ENCODE results near the gene MRAP. TPM values are rescaled to one million over a fixed set of nuclear protein-coding genes. Genes with fewer than 3 reads are reported as not detected.

The MRAP gene
- total RNA-seq: 0.17 and 0.26 TPM in 2 replicates
- polyA plus RNA-seq: not detected in 2 replicates
- not detected in 2 replicates for polyA plus RNA-seq (2012)
- 0.90 TPM in 1 of 2 replicates, not detected in the other for polyA minus RNA-seq (ENCODE audit: low replicate concordance)

DNA sequence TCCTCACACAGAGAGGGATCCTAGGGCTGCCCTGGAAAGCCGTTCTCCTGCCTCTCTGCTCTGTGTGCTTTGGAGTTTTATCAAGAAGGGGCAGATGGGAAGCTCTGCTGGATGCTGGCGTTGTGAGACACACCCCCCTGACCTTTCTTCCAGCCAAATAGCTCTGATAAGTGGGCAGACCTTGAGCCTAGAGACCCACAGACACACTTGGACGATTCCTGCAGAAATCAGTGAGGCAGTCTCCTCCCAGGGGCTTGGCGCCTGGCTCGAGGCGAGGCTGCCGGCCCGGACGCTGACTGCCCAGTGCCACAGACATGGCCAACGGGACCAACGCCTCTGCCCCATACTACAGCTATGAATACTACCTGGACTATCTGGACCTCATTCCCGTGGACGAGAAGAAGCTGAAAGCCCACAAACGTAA lies at the start of gene MRAP:
TSS of gene MRAP (plus strand) at position 198 of the 424 bp plus-strand sequence. CDS start at position 315, 117 bp downstream.
- no peak within 1 kb of the TSS for H3K27ac ChIP-seq (ENCODE audit: insufficient read depth, low read length)
- no peaks in the 10 kb centered on the region for H3K27me3 ChIP-seq (ENCODE audit: control insufficient read depth, insufficient read depth, low read length)
- DNase-seq (ENCODE audit: low read depth in 2 of 2): no peak
- H3K9ac ChIP-seq (ENCODE audit: insufficient read depth, low read length): no peak within 1 kb of the TSS
- no peaks in the 10 kb centered on the region for H3K4me1 ChIP-seq (ENCODE audit: control insufficient read depth, extremely low read depth, insufficient read depth, low read length)
- TF ChIP-seq, protein P1, sequence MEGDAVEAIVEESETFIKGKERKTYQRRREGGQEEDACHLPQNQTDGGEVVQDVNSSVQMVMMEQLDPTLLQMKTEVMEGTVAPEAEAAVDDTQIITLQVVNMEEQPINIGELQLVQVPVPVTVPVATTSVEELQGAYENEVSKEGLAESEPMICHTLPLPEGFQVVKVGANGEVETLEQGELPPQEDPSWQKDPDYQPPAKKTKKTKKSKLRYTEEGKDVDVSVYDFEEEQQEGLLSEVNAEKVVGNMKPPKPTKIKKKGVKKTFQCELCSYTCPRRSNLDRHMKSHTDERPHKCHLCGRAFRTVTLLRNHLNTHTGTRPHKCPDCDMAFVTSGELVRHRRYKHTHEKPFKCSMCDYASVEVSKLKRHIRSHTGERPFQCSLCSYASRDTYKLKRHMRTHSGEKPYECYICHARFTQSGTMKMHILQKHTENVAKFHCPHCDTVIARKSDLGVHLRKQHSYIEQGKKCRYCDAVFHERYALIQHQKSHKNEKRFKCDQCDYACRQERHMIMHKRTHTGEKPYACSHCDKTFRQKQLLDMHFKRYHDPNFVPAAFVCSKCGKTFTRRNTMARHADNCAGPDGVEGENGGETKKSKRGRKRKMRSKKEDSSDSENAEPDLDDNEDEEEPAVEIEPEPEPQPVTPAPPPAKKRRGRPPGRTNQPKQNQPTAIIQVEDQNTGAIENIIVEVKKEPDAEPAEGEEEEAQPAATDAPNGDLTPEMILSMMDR (conservative IDR thresholded peaks at IDR 0.05 in 1 of 2, IDR thresholded peaks at IDR 0.05 in 1 of 2; ENCODE audit: low read depth in 1 of 2, low read length in 2 of 2): no peak
- TF ChIP-seq EZH2 (IDR thresholded peaks at IDR 0.05; ENCODE audit: low read length, missing control alignments): no peak
- H3K36me3 ChIP-seq (ENCODE audit: control insufficient read depth, insufficient read depth, low read length): peaks cover 6% of the 10 kb centered on the region
- H3K9me3 ChIP-seq (ENCODE audit: control insufficient read depth, insufficient read depth, low read depth, low read length): no peaks in the 10 kb centered on the region
- H3K4me2 ChIP-seq (ENCODE audit: extremely low read depth, insufficient read depth, low read length): no peak within 1 kb of the TSS
- no peaks in the 10 kb centered on the region for H4K20me1 ChIP-seq (ENCODE audit: control insufficient read depth, extremely low read depth, insufficient read depth, low read length)
- H2AFZ ChIP-seq (ENCODE audit: low read length): no peak within 1 kb of the TSS
- no peak within 1 kb of the TSS for H3K4me3 ChIP-seq (replicated peaks in 1 of 4; ENCODE audit: control extremely low read depth in 1 of 4, insufficient read depth in 1 of 4, low read depth in 3 of 4, low read length in 4 of 4)
- no peaks in the 10 kb centered on the region for H3K79me2 ChIP-seq (ENCODE audit: control insufficient read depth, insufficient read depth, low read length)

DNA sequence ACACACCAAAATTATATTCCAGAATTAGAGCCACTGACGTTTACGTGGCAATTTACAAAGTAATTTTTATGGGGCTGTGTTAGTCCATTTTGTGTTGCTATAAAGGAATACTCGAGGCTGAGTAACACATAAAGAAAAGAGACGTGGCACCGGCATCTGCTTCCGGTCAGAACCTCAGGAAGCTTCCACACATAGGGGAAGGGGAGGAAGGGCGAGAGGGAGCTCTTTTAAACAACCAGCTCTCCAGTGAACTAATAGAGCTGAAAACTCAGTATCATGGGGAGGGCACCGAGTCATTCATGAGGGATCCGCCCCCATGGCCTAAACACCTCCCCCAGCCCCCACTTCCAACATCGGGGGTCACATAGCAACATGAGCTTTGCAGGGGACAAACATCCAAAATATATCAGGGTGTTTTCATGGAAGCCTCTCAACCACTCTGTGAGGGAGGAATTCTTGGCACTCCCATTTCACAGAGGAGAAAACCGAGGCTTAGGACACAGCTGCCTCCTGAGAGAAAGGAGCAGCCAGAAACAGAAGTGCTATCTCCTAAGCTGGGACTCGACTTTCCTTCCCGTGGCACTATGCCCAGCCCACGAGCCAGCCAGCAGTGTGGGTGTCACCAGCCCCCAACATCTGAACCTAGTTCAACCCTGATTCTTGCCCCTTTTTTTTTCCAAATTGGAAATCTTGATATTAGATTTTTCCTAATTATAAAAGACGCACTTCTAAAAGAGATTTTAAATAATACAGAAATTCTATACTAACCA lies 49.0 kb upstream of the MRAP start:
- H3K27me3 ChIP-seq (ENCODE audit: control insufficient read depth, insufficient read depth, low read length): peaks cover 4% of the 10 kb centered on the region
- H2AFZ ChIP-seq (ENCODE audit: low read length): no peak overlapping the region
- no peaks in the 10 kb centered on the region for H4K20me1 ChIP-seq (ENCODE audit: control insufficient read depth, extremely low read depth, insufficient read depth, low read length)
- no peaks in the 10 kb centered on the region for H3K9me3 ChIP-seq (ENCODE audit: control insufficient read depth, insufficient read depth, low read depth, low read length)
- no peak overlapping the region for H3K9ac ChIP-seq (ENCODE audit: insufficient read depth, low read length)
- H3K4me1 ChIP-seq (ENCODE audit: control insufficient read depth, extremely low read depth, insufficient read depth, low read length): peaks cover 2% of the 10 kb centered on the region
- no peaks in the 10 kb centered on the region for H3K36me3 ChIP-seq (ENCODE audit: control insufficient read depth, insufficient read depth, low read length)
- H3K27ac ChIP-seq (ENCODE audit: insufficient read depth, low read length): no peak overlapping the region
- no peak overlapping the region for H3K4me3 ChIP-seq (replicated peaks in 1 of 4; ENCODE audit: control extremely low read depth in 1 of 4, insufficient read depth in 1 of 4, low read depth in 3 of 4, low read length in 4 of 4)
- no peak overlapping the region for H3K4me2 ChIP-seq (ENCODE audit: extremely low read depth, insufficient read depth, low read length)
- no peak for TF ChIP-seq EZH2 (IDR thresholded peaks at IDR 0.05; ENCODE audit: low read length, missing control alignments)
- TF ChIP-seq, protein P1 (conservative IDR thresholded peaks at IDR 0.05 in 1 of 2, IDR thresholded peaks at IDR 0.05 in 1 of 2; ENCODE audit: low read depth in 1 of 2, low read length in 2 of 2): no peak
- no peaks in the 10 kb centered on the region for H3K79me2 ChIP-seq (ENCODE audit: control insufficient read depth, insufficient read depth, low read length)
- no peak for DNase-seq (ENCODE audit: low read depth in 2 of 2)

DNA sequence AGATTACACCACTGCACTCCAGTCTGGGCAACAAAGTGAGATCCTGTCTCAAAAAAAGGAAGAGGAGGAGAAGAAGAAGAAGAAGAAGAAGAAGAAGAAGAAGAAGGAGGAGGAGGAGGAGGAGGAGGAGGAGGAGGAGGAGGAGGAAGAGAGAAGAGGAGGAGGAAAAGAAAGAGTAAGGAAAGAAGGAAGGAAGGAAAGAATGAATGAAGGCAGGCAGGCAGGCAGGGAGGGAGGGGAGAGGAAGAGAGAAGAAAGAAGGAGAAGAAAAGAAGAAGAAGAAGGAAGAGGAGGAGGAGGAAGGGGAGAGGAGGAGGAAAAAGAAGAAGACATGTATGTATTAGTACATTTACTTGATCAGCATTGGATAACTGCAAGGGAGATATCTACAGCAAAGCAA lies 46.5 kb upstream of the MRAP start:
- no peak for DNase-seq (ENCODE audit: low read depth in 2 of 2)
- no peak overlapping the region for H2AFZ ChIP-seq (ENCODE audit: low read length)
- H3K36me3 ChIP-seq (ENCODE audit: control insufficient read depth, insufficient read depth, low read length): no peaks in the 10 kb centered on the region
- H3K27me3 ChIP-seq (ENCODE audit: control insufficient read depth, insufficient read depth, low read length): peaks cover 4% of the 10 kb centered on the region
- no peaks in the 10 kb centered on the region for H3K79me2 ChIP-seq (ENCODE audit: control insufficient read depth, insufficient read depth, low read length)
- no peak overlapping the region for H3K9ac ChIP-seq (ENCODE audit: insufficient read depth, low read length)
- peaks cover 5% of the 10 kb centered on the region for H3K4me1 ChIP-seq (ENCODE audit: control insufficient read depth, extremely low read depth, insufficient read depth, low read length)
- H3K4me3 ChIP-seq (replicated peaks in 1 of 4; ENCODE audit: control extremely low read depth in 1 of 4, insufficient read depth in 1 of 4, low read depth in 3 of 4, low read length in 4 of 4): no peak overlapping the region
- no peak overlapping the region for H3K27ac ChIP-seq (ENCODE audit: insufficient read depth, low read length)
- no peak overlapping the region for H3K4me2 ChIP-seq (ENCODE audit: extremely low read depth, insufficient read depth, low read length)
- no peaks in the 10 kb centered on the region for H4K20me1 ChIP-seq (ENCODE audit: control insufficient read depth, extremely low read depth, insufficient read depth, low read length)
- no peak for TF ChIP-seq EZH2 (IDR thresholded peaks at IDR 0.05; ENCODE audit: low read length, missing control alignments)
- TF ChIP-seq, protein P1 (conservative IDR thresholded peaks at IDR 0.05 in 1 of 2, IDR thresholded peaks at IDR 0.05 in 1 of 2; ENCODE audit: low read depth in 1 of 2, low read length in 2 of 2): no peak
- no peaks in the 10 kb centered on the region for H3K9me3 ChIP-seq (ENCODE audit: control insufficient read depth, insufficient read depth, low read depth, low read length)

All from fibroblast of lung (primary cell).